Activated T-cell treated with anti-CD3 and anti-CD28 coated beads, Interleukin-2, amount 50 U/mL, for 24 hours (primary cell): ENCODE measurements around the gene MALRD1.

ENCODE experiments used
- DNase-seq: peaks from one replicate; pipeline ENCODE4 v3.0.0-alpha.2; 2020
- H3K27ac Mint-ChIP-seq: 2 replicates; pipeline ENCODE4 v1.8.0; 2020; ENCODE audit warnings: mild to moderate bottlenecking, mixed read lengths
- H3K27me3 Mint-ChIP-seq: 2 replicates; pipeline ENCODE4 v1.8.0; 2020; ENCODE audit warnings: mixed read lengths
- H3K36me3 Mint-ChIP-seq: 2 replicates; pipeline ENCODE4 v1.8.0; 2020; ENCODE audit warnings: low read depth, mixed read lengths
- H3K4me1 Mint-ChIP-seq: 2 replicates; pipeline ENCODE4 v1.8.0; 2020; ENCODE audit warnings: low read depth, mixed read lengths
- H3K4me3 Mint-ChIP-seq: 2 replicates; pipeline ENCODE4 v1.8.0; 2020; ENCODE audit warnings: mild to moderate bottlenecking, moderate library complexity, mixed read lengths
- H3K9me3 Mint-ChIP-seq: 2 replicates; pipeline ENCODE4 v1.8.0; 2020; ENCODE audit warnings: mixed read lengths

The MALRD1 gene

DNA sequence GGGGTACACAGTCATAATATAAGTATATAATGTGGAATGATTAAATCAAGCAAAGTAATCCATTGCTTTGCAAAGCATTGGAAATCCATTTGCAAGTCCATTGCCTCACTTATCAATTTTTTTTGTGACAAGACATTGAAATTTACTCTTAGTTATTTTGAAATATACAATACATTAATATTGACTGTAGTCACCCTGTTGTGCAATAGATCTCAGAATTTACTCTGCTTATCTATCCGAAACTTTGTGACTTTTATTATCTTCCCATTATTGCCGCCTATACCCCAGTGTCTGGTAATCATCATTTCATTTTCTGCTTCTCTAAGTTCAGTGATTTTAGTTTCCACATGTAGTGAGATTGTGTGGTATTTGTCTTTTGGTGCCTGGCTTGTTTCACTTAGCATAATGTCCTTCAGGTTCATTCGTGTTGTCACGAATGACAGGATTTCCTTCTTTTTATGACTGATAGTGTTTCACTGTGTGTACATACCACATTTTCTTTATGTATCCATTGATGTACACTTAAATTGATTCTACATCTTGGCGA, 5.8 kb downstream of the MALRD1 start:
- no peak overlapping the region for H3K4me3 Mint-ChIP-seq

GRCh38 chr10:19058046-19058445, 9.4 kb downstream of the MALRD1 start:
- Mint-ChIP-seq H3K9me3 (peaks cover 4% of the 10 kb centered on the region), H3K27ac (no peak overlapping the region), H3K36me3 (no peaks in the 10 kb centered on the region), H3K27me3 (no peaks in the 10 kb centered on the region), H3K4me1 (no peaks in the 10 kb centered on the region), H3K4me3 (no peak overlapping the region)
- DNase-seq, result no peak

More for the DNA sequence above, 5.8 kb downstream of the MALRD1 start:
- H3K9me3 Mint-ChIP-seq, result peaks cover 2% of the 10 kb centered on the region
- DNase-seq, result no peak
- no peak overlapping the region for H3K27ac Mint-ChIP-seq
- H3K4me1 Mint-ChIP-seq, result no peaks in the 10 kb centered on the region
- no peaks in the 10 kb centered on the region for H3K27me3 Mint-ChIP-seq
- no peaks in the 10 kb centered on the region for H3K36me3 Mint-ChIP-seq

DNA sequence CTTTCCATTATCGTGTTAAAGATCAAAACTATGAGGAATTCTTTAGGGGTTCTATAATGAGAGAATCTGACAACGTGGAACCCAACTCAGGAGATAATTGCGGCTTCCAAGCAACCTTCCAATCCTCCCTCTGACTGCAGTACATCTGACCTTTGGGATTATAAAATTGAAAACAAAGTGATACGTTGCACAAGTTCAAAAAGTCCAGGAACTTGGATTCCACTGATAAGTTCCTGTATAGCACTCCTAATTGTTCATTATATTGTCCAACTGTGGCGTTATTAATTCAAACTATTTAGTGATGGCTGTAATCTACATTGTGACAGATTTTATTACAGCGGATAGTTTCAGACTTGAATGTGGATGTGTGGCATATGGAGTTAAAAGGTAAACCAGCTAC, 15.4 kb downstream of the MALRD1 start:
- DNase-seq, result no peak
- Mint-ChIP-seq H3K4me3 (no peak overlapping the region), H3K36me3 (no peaks in the 10 kb centered on the region), H3K4me1 (no peaks in the 10 kb centered on the region), H3K27ac (no peak overlapping the region), H3K9me3 (peaks cover 14% of the 10 kb centered on the region), H3K27me3 (no peaks in the 10 kb centered on the region)

GRCh38 chr10:19071946-19072345, 23.3 kb downstream of the MALRD1 start:
- no peaks in the 10 kb centered on the region for H3K4me1 Mint-ChIP-seq
- H3K27me3 Mint-ChIP-seq, result no peaks in the 10 kb centered on the region
- H3K27ac Mint-ChIP-seq, result no peak overlapping the region
- no peak for DNase-seq
- peaks cover 2% of the 10 kb centered on the region for H3K9me3 Mint-ChIP-seq
- H3K4me3 Mint-ChIP-seq, result no peak overlapping the region
- H3K36me3 Mint-ChIP-seq, result no peaks in the 10 kb centered on the region

DNA sequence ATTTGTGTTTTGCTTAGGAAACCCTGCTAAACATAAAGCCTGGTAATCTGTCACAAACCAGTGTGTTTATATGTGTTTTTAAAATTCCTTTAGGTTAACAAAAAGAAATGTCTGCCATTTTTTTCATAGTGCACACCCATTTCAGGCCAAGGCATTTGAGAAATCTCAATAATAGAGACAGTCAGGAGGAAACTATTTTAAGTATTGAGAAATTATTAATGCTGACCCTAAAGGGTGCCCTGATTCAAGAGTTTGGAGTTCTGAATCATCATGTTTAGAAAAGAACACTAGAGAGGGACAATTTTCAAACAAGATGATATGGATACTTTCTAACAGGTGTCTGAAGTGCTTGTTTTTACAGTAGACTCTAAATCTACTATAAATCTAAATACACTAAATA, 28.7 kb downstream of the MALRD1 start:
- no peaks in the 10 kb centered on the region for H3K4me1 Mint-ChIP-seq
- H3K9me3 Mint-ChIP-seq, result peaks cover 10% of the 10 kb centered on the region
- no peak overlapping the region for H3K27ac Mint-ChIP-seq
- no peaks in the 10 kb centered on the region for H3K36me3 Mint-ChIP-seq
- no peak for DNase-seq
- no peak overlapping the region for H3K4me3 Mint-ChIP-seq
- H3K27me3 Mint-ChIP-seq, result no peaks in the 10 kb centered on the region

DNA sequence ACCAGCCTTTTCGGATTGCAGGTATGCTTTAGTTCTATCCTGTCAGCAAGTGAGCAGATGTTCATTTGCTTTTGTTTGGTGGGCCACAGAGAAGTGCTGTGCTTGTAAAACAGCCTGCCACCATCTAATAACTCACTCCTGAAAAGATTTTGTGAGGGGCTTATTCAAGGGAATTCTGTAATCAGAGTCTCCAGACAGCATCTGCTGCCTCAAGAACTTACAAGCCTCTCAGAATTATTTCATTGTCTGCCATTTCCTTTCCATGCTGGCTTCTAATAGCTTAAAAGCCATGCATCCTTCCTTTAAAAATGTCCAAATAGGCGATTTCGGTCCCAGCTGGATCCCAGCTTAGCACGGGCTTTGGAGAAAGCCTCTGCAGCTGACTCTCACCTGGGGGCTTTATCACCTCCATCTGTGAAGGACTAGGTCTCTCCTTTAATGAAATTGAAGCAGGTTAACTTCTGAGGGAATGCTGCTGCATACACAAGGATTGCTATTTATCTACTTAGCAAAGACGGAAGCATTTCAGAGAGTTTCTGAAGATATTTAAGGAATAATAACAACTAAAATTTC, 48.0 kb downstream of the MALRD1 start:
- Mint-ChIP-seq H3K27me3 (no peaks in the 10 kb centered on the region), H3K36me3 (no peaks in the 10 kb centered on the region), H3K9me3 (peaks cover 4% of the 10 kb centered on the region), H3K27ac (no peak overlapping the region), H3K4me1 (no peaks in the 10 kb centered on the region), H3K4me3 (no peak overlapping the region)
- DNase-seq, result no peak

DNA sequence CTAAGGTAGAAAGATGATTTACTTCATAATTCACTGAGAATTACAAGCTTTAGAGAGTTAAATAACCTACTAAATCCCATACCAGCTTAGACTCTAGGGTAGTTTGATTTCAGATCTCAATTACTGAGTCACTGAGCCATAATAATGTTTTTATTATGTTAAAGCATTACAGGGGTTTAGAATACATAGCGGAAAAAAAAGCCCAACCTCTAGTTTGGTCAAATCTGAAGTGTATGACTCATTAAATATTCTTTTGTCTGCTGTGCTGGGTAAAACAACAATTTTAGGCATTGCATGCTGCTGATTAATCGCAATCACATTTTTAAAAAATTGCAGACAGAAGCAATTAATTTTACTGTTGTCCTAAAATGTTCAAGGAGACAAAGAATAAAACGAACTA, 48.5 kb downstream of the MALRD1 start:
- Mint-ChIP-seq H3K9me3 (peaks cover 4% of the 10 kb centered on the region), H3K4me3 (no peak overlapping the region), H3K4me1 (no peaks in the 10 kb centered on the region), H3K27ac (no peak overlapping the region), H3K27me3 (no peaks in the 10 kb centered on the region), H3K36me3 (no peaks in the 10 kb centered on the region)
- DNase-seq, result no peak

GRCh38 chr10:19098803-19099202, 50.2 kb downstream of the MALRD1 start:
- Mint-ChIP-seq H3K36me3 (no peaks in the 10 kb centered on the region), H3K27ac (no peak overlapping the region), H3K9me3 (peaks cover 8% of the 10 kb centered on the region), H3K27me3 (no peaks in the 10 kb centered on the region), H3K4me3 (no peak overlapping the region), H3K4me1 (no peaks in the 10 kb centered on the region)
- DNase-seq, result no peak

DNA sequence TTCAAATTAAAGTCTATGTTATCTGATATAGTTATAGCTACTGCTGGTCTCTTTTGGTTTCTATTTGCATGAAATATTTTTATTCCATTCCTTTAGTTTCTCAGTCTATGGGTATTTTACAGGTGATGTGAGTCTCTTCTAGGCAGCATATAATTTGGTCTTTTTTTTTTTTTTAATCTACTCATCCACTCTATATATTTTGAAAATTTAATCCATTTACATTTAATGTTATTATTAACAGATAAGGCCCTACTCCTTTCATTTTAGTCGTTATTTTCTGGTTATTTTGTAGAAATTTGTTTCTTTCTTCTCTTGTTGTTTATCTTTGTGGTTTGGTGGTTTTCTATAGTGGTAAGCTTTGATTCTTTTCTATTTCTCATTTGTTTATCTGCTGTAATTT, 58.8 kb downstream of the MALRD1 start:
- no peak overlapping the region for H3K4me3 Mint-ChIP-seq
- no peaks in the 10 kb centered on the region for H3K27me3 Mint-ChIP-seq
- DNase-seq, result no peak
- peaks cover 33% of the 10 kb centered on the region for H3K9me3 Mint-ChIP-seq
- no peaks in the 10 kb centered on the region for H3K36me3 Mint-ChIP-seq
- H3K27ac Mint-ChIP-seq, result no peak overlapping the region
- no peaks in the 10 kb centered on the region for H3K4me1 Mint-ChIP-seq

DNA sequence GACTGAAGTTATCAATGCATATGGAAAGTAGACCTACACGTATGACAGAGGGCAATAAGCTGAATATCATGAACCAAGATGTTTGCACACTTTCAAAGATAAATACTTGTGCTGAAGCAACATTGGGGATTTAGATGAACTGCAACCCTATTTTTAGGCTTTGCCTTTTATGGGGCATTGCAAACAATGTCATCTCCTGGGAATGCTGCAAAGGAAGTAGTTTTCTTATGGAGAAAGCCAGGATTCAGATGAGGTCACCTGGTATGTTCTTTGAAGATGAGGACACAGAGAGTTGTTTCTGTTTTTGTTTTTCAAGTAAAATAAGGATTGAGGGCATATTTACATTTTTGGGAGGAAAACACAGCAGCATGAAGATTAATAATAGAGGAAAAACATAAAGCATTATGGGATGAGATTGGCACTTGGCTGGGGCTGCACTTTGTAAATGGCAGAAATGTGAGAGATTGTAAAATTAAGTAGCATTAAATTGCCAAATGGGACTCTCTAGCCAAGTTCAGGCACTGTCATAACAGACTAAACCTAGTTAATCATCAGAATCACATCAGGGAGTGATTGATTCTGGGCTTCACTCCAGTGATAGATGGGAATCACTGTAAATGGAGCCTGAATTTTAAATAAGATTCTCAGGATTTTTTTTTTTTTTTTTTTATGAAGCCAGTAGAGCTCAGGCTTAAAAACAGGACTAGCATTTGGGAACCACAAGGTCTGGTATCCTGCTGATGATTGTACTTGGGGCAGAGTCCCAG, 63.1 kb downstream of the MALRD1 start:
- no peaks in the 10 kb centered on the region for H3K36me3 Mint-ChIP-seq
- peaks cover 24% of the 10 kb centered on the region for H3K9me3 Mint-ChIP-seq
- H3K4me3 Mint-ChIP-seq, result no peak overlapping the region
- no peak for DNase-seq
- no peak overlapping the region for H3K27ac Mint-ChIP-seq
- H3K27me3 Mint-ChIP-seq, result no peaks in the 10 kb centered on the region
- H3K4me1 Mint-ChIP-seq, result no peaks in the 10 kb centered on the region

DNA sequence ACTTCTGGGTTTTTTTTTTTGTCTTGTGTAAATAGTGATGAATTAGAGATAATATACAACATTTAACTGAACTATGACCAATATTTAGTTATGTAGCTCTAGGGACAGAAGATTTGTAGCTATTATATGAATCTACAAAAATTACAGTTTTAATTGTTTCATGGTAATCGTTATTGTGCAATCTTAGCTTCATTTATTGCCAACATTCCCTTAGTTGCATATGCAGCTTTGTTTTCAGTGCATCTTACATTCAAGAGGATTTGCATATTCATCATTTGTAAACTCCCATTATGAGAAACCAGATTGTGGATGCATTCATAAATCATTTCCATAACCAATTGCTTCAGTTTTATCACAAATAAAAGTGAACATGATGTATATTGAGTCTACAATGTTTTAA, 68.8 kb downstream of the MALRD1 start:
- H3K27ac Mint-ChIP-seq, result no peak overlapping the region
- no peaks in the 10 kb centered on the region for H3K4me1 Mint-ChIP-seq
- peaks cover 8% of the 10 kb centered on the region for H3K9me3 Mint-ChIP-seq
- no peaks in the 10 kb centered on the region for H3K27me3 Mint-ChIP-seq
- H3K4me3 Mint-ChIP-seq, result no peak overlapping the region
- H3K36me3 Mint-ChIP-seq, result no peaks in the 10 kb centered on the region
- no peak for DNase-seq

DNA sequence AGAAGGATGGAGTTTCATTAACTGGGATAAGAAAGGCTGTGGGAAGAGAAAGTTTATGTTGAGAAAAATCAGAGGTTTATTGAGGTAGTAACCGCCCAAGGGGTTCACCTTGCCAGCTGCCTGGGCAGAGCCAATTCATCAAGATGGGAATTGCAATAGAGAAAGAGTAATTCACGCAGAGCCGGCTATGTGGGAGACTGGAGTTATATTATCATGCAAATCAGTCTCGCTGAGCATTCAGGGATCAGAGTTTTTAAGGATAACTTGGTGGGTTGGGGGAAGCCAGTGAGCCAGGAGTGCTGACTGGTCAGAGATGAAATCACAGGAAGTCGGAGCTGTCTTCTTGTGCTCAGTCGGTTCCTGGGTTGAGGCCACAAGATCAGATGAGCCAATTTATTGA, 70.6 kb downstream of the MALRD1 start:
- Mint-ChIP-seq H3K27me3 (no peaks in the 10 kb centered on the region), H3K27ac (no peak overlapping the region), H3K4me3 (no peak overlapping the region), H3K4me1 (no peaks in the 10 kb centered on the region), H3K36me3 (no peaks in the 10 kb centered on the region), H3K9me3 (peaks cover 7% of the 10 kb centered on the region)
- DNase-seq, result no peak

DNA sequence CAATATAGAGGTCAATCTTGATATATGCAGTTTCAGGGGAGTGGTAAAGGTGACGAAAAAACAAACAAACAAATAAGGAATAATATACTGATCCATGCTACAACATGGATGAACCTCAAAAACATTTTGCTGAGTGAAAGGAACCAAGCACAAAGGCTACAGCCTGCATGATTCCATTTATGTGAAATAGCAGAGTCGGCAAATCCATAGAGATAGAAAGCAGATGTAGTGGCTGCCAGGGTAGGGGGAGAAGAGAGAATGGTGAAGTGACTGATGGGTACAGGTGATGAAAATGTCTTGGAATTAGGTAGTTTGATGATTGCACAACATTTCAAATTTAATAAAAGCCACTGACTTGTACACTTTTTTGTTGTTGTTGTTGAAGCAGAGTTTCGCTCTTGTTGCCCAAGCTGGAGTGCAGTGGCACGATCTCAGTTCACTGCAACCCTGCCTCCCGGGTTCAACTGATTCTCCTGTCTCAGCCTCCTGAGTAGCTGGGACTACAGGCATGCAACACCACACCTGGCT, 71.8 kb downstream of the MALRD1 start:
- no peak overlapping the region for H3K27ac Mint-ChIP-seq
- H3K27me3 Mint-ChIP-seq, result no peaks in the 10 kb centered on the region
- H3K36me3 Mint-ChIP-seq, result no peaks in the 10 kb centered on the region
- H3K4me3 Mint-ChIP-seq, result no peak overlapping the region
- H3K9me3 Mint-ChIP-seq, result peaks cover 11% of the 10 kb centered on the region
- H3K4me1 Mint-ChIP-seq, result no peaks in the 10 kb centered on the region
- no peak for DNase-seq

GRCh38 chr10:19133992-19134391, 85.4 kb downstream of the MALRD1 start:
- Mint-ChIP-seq H3K4me3 (no peak overlapping the region), H3K27me3 (no peaks in the 10 kb centered on the region), H3K9me3 (peaks cover 4% of the 10 kb centered on the region), H3K36me3 (no peaks in the 10 kb centered on the region), H3K27ac (no peak overlapping the region), H3K4me1 (no peaks in the 10 kb centered on the region)
- DNase-seq, result no peak

GRCh38 chr10:19142967-19143366, 94.4 kb downstream of the MALRD1 start:
- Mint-ChIP-seq H3K36me3 (no peaks in the 10 kb centered on the region), H3K4me3 (no peak overlapping the region), H3K4me1 (no peaks in the 10 kb centered on the region), H3K9me3 (peaks cover 10% of the 10 kb centered on the region), H3K27me3 (no peaks in the 10 kb centered on the region), H3K27ac (no peak overlapping the region)
- no peak for DNase-seq
